Measurements from ENCODE around the gene STUB1.

DNA sequence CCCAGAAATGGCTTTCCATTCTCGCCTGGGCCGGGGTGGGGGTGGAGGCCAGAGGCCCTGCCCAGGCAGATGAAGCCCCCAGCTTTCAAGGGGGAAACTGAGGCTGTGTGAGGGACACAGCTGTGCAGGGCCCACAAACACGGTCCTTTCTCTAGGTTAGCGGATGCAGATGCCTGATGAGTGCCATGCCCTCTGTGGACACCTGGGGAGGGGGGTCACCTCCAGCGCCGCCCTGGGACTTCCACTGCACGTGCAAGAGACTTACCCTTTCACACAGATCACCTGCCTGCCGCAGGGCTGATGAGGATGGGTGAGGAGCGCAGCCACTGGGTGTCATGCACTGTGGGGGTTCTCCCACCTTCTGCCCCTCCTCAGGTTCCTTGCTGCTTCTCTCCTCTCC is 38.2 kb downstream of the STUB1 start:
- TF ChIP-seq GLIS3 (CRISPR knock-in tag; IDR thresholded peaks at IDR 0.05) (no peak), ZNF565 (CRISPR knock-in tag; conservative IDR thresholded peaks at IDR 0.05; ENCODE audit: low read depth) (no peak), SNAI2 (CRISPR knock-in tag; IDR thresholded peaks at IDR 0.05) (no peak)
- TF ChIP-seq, protein P1, sequence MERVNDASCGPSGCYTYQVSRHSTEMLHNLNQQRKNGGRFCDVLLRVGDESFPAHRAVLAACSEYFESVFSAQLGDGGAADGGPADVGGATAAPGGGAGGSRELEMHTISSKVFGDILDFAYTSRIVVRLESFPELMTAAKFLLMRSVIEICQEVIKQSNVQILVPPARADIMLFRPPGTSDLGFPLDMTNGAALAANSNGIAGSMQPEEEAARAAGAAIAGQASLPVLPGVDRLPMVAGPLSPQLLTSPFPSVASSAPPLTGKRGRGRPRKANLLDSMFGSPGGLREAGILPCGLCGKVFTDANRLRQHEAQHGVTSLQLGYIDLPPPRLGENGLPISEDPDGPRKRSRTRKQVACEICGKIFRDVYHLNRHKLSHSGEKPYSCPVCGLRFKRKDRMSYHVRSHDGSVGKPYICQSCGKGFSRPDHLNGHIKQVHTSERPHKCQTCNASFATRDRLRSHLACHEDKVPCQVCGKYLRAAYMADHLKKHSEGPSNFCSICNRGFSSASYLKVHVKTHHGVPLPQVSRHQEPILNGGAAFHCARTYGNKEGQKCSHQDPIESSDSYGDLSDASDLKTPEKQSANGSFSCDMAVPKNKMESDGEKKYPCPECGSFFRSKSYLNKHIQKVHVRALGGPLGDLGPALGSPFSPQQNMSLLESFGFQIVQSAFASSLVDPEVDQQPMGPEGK (CRISPR knock-in tag; IDR thresholded peaks at IDR 0.05; ENCODE audit: borderline replicate concordance), result no peak

Data from SK-N-SH treated with all-trans-retinoic acid at 6 μM for 48 hours (cell line).